Aorta (tissue), 5 donors: ENCODE measurements around the gene NOTCH1. TPM values are rescaled to one million over a fixed set of nuclear protein-coding genes. Genes with fewer than 3 reads are reported as not detected.

Source experiments
- ATAC-seq: fragments of 200-7000 bp; cut with Tn5 transposase; one replicate; pipeline ENCODE4 v1.9.1; 2022; ENCODE audit warnings: moderate library complexity; ENCODE audit not compliant: low FRiP score
- DNase-seq, 2 donors: peaks; one replicate each; pipeline ENCODE4 v3.0.0-alpha.2; 2020
- H3K27ac ChIP-seq, 2 donors: one replicate each; pipeline ENCODE4 v1.5.1; 2013; ENCODE audit warnings: low read length in 2 of 2, mild to moderate bottlenecking in 2 of 2, moderate library complexity in 2 of 2, control low read depth in 1 of 2, inconsistent platforms in 1 of 2, low read depth in 1 of 2
- H3K27me3 ChIP-seq, 2 donors: one replicate each; pipeline ENCODE4 v1.6.1; 2013; ENCODE audit warnings: control low read depth in 1 of 2, low read length in 1 of 2, mild to moderate bottlenecking in 1 of 2, moderate library complexity in 1 of 2; ENCODE audit not compliant: insufficient read depth in 2 of 2, control insufficient read depth in 1 of 2
- H3K36me3 ChIP-seq, 2 donors: one replicate each; pipeline ENCODE4 v1.6.1; 2013; ENCODE audit warnings: control low read depth in 1 of 2, low read length in 1 of 2, mild to moderate bottlenecking in 1 of 2; ENCODE audit not compliant: insufficient read depth in 2 of 2, control insufficient read depth in 1 of 2
- H3K4me1 ChIP-seq, 2 donors: one replicate each; pipeline ENCODE4 v1.6.1; 2013; ENCODE audit warnings: low read length in 2 of 2, control low read depth in 1 of 2, mild to moderate bottlenecking in 1 of 2, moderate library complexity in 1 of 2; ENCODE audit not compliant: insufficient read depth in 2 of 2, control insufficient read depth in 1 of 2
- H3K4me3 ChIP-seq, 2 donors: one replicate each; pipeline ENCODE4 v1.5.1; 2013; ENCODE audit warnings: low read length in 2 of 2, control low read depth in 1 of 2, mild to moderate bottlenecking in 1 of 2
- H3K9me3 ChIP-seq: one replicate; pipeline ENCODE4 v1.6.1; 2013; ENCODE audit warnings: mild to moderate bottlenecking, low read length; ENCODE audit not compliant: control insufficient read depth
- WGBS, 2 donors: extraction: QIAGEN DNeasy Blood & Tissue Kit; methylation state at CpG; one replicate each; pipeline ENCODE4 v1.1.7; 2013; 5-methylcytosine and 5-hydroxymethylcytosine counted together
- intact Hi-C, 2 donors: fragments of 100-400 bp; cut with DNase I; formaldehyde crosslinking; loops; one replicate each; pipeline versions ENCODE4 v1.14.2 to v1.15.0; 2022
- polyA plus RNA-seq, 2 donors: library from polyadenylated mRNA; stranded (reverse); fragments of 200-250 nt; gene quantifications; one replicate each; pipeline ENCODE4 v1.2.3, GENCODE V29; 2013
- total RNA-seq, 2 donors: library from RNA; stranded (reverse); fragmentation: NEBNext Ultra II Directional; extraction: Animal tissue kit (Norgen Biotek cat#: 25700); gene quantifications; one replicate each; pipeline ENCODE4 v1.2.1, GENCODE V29; 2021
- donor health status: healthy with polysubstance abuse.
- donor health status: Bipolar disorder and iron deficiency.
- donor health status: DM: no; HTN: no; CAD: no.
- donor health status: DM: no; HTN: no; CAD: no.
- donor health status: DM: yes; HTN: yes; CAD: no.

The NOTCH1 gene
- total and polyA plus RNA-seq, 4 donors: 3.1 to 81.6 (median 27.9) TPM

GRCh38 chr9:136470356-136470755, 75.5 kb downstream of the NOTCH1 start:
- peaks cover 0 to 17% of the 10 kb centered on the region in 2 donors for H3K36me3 ChIP-seq
- no peaks in the 10 kb centered on the region for H3K4me1 ChIP-seq
- ATAC-seq: no peak
- WGBS, 2 donors: 87 to 89% methylated on average over 11 of the region's 11 CpGs
- no peak overlapping the region for H3K27ac ChIP-seq
- H3K4me3 ChIP-seq: no peak overlapping the region
- DNase-seq: no peak
- H3K9me3 ChIP-seq: no peaks in the 10 kb centered on the region
- no peaks in the 10 kb centered on the region for H3K27me3 ChIP-seq
- intact Hi-C loops: no loop called here

GRCh38 chr9:136467766-136468165, 78.1 kb downstream of the NOTCH1 start:
- Histone ChIP-seq H3K27me3 (no peaks in the 10 kb centered on the region), H3K36me3 (peaks cover 0 to 20% of the 10 kb centered on the region in 2 donors), H3K4me1 (no peaks in the 10 kb centered on the region), H3K9me3 (no peaks in the 10 kb centered on the region), H3K4me3 (no peak overlapping the region), H3K27ac (no peak overlapping the region)
- intact Hi-C loops: no loop called here
- WGBS, 2 donors: 87 to 88% methylated on average over 15 of the region's 15 CpGs
- DNase-seq (no peak), ATAC-seq (no peak)

DNA sequence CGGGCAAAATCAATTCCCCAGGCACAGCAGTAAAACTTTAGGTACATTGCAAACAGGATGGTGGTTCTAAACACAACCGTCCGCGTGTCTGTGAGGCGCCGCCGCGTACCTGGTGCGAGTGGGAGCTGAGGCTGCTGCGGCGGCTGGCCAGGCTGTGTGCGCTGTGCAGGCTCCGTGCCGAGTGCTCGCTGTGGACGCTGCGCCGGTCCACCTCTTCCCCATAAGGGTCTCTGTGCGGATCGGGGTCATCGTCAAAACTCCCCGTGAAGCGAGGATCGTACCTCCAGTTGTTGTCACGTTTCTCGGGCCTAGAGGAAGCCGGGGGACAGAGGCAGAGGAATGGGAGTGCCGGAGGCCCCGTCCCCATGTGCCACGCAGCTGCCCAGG, 79.7 kb downstream of the NOTCH1 start:
- no peak overlapping the region for H3K27ac ChIP-seq
- no peaks in the 10 kb centered on the region for H3K9me3 ChIP-seq
- H3K27me3 ChIP-seq: no peaks in the 10 kb centered on the region
- peaks cover 0 to 22% of the 10 kb centered on the region in 2 donors for H3K36me3 ChIP-seq
- ATAC-seq (no peak), DNase-seq (peak in 1 of 2 donors; percentile 72)
- no peak overlapping the region for H3K4me3 ChIP-seq
- intact Hi-C loops: no loop called here
- no peaks in the 10 kb centered on the region for H3K4me1 ChIP-seq
- WGBS, 2 donors: 95 to 96% methylated on average over 30 of the region's 30 CpGs

- Histone ChIP-seq H3K4me3 (no peak overlapping the region), H3K4me1 (no peaks in the 10 kb centered on the region), H3K27ac (no peak overlapping the region), H3K27me3 (no peaks in the 10 kb centered on the region), H3K36me3 (peaks cover 0 to 21% of the 10 kb centered on the region in 2 donors), H3K9me3 (no peaks in the 10 kb centered on the region)
- intact Hi-C loops: no loop called here
- ATAC-seq (no peak), DNase-seq (peak in 1 of 2 donors; percentile 72)
- WGBS, 2 donors: 92 to 93% methylated on average over 27 of the region's 27 CpGs
These were observed 80.2 kb downstream of the NOTCH1 start for GRCh38 chr9:136465500-136466154.

GRCh38 chr9:136464241-136464640, 81.6 kb downstream of the NOTCH1 start:
- DNase-seq (no peak), ATAC-seq (no peak)
- Histone ChIP-seq H3K4me1 (no peaks in the 10 kb centered on the region), H3K4me3 (no peak overlapping the region), H3K36me3 (peaks cover 0 to 25% of the 10 kb centered on the region in 2 donors), H3K9me3 (no peaks in the 10 kb centered on the region), H3K27me3 (no peaks in the 10 kb centered on the region), H3K27ac (no peak overlapping the region)
- 86% methylated on average over 6 of the region's 6 CpGs for WGBS, 2 donors
- intact Hi-C loops: no loop called here

- DNase-seq: no peak
- Histone ChIP-seq H3K4me1 (no peaks in the 10 kb centered on the region), H3K36me3 (peaks cover 0 to 23% of the 10 kb centered on the region in 2 donors), H3K27me3 (no peaks in the 10 kb centered on the region), H3K9me3 (no peaks in the 10 kb centered on the region), H3K4me3 (no peak overlapping the region), H3K27ac (no peak overlapping the region)
- ATAC-seq: no peak
- intact Hi-C loops: no loop called here
- 89 to 91% methylated on average over 14 of the region's 14 CpGs for WGBS, 2 donors
These were observed 82.3 kb downstream of the NOTCH1 start for GRCh38 chr9:136463578-136463977.

- 90 to 93% methylated on average over 17 of the region's 17 CpGs for WGBS, 2 donors
- H3K36me3 ChIP-seq: peaks cover 0 to 21% of the 10 kb centered on the region in 2 donors
- no peak for DNase-seq
- no peaks in the 10 kb centered on the region for H3K4me1 ChIP-seq
- no peak overlapping the region for H3K4me3 ChIP-seq
- H3K9me3 ChIP-seq: no peaks in the 10 kb centered on the region
- H3K27ac ChIP-seq: no peak overlapping the region
- H3K27me3 ChIP-seq: no peaks in the 10 kb centered on the region
- no peak for ATAC-seq
- intact Hi-C loops: no loop called here
These were observed 83.2 kb downstream of the NOTCH1 start for GRCh38 chr9:136462664-136463063.

- no peaks in the 10 kb centered on the region for H3K4me1 ChIP-seq
- DNase-seq: no peak
- peaks cover 0 to 22% of the 10 kb centered on the region in 2 donors for H3K36me3 ChIP-seq
- no peak overlapping the region for H3K27ac ChIP-seq
- H3K9me3 ChIP-seq: no peaks in the 10 kb centered on the region
- ATAC-seq: no peak
- intact Hi-C loops: no loop called here
- H3K4me3 ChIP-seq: no peak overlapping the region
- no peaks in the 10 kb centered on the region for H3K27me3 ChIP-seq
- 95% methylated on average over 23 of the region's 23 CpGs for WGBS, 2 donors
These were observed 85.0 kb downstream of the NOTCH1 start for GRCh38 chr9:136460772-136461325.

- Histone ChIP-seq H3K4me1 (no peaks in the 10 kb centered on the region), H3K36me3 (peaks cover 0 to 18% of the 10 kb centered on the region in 2 donors), H3K27ac (no peak overlapping the region), H3K27me3 (no peaks in the 10 kb centered on the region), H3K4me3 (no peak overlapping the region), H3K9me3 (no peaks in the 10 kb centered on the region)
- WGBS, 2 donors: 93% methylated on average over 28 of the region's 28 CpGs
- DNase-seq (no peak), ATAC-seq (no peak)
- intact Hi-C loops: no loop called here
These were observed 86.4 kb downstream of the NOTCH1 start for GRCh38 chr9:136459425-136459824.
